Measurements from ENCODE around the gene BIN1. TPM values are rescaled to one million over a fixed set of nuclear protein-coding genes. Genes with fewer than 3 reads are reported as not detected.

BIN1 gene
- total and polyA plus RNA-seq, 2 donors (not counting 1 experiment from before 2014, with no cell fraction given): 90.6 to 92.3 TPM

DNA sequence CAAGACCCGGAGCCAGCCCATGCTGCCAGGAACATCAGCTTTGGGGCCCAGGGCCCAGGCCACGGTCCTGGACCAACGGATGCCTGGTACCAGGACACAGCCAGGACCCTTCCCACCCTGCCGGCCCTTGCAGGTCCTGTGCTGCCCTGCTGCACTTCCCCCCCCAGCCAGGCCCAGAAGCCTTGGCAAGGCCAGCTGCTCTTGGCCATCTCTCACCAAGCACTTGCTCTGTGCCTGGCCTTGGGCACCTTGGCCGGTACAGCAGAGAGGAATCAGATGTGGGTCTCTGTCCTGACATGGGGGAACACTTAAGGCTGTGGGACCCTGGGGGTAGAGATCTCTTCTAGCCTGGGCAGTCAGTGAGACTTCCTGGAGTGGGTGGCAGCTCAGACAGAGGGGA is 28.9 kb downstream of the BIN1 start:
- Histone ChIP-seq H3K4me2 (replicated peaks; ENCODE audit: low read depth, low read length, poor library complexity, severe bottlenecking) (peak overlapping the region; percentile 34), H3K4me3 (ENCODE audit: control extremely low read depth in 1 of 5, extremely low read depth in 1 of 5, insufficient read depth in 1 of 5, low read depth in 2 of 5, low read length in 4 of 5) (no peak overlapping the region), H4K20me1 (ENCODE audit: control insufficient read depth, insufficient read depth, low read length, poor library complexity, severe bottlenecking) (peaks cover 70% of the 10 kb centered on the region), H3K4me1 (ENCODE audit: control insufficient read depth in 2 of 2, insufficient read depth in 2 of 2, low read length in 2 of 2) (peaks cover 46 to 66% of the 10 kb centered on the region in 2 donors), H3K9ac (ENCODE audit: low read length) (no peak overlapping the region), H2AFZ (ENCODE audit: insufficient read depth, low read depth, low read length, poor library complexity, severe bottlenecking) (no peak overlapping the region), H3K27ac (ENCODE audit: low read length in 2 of 2) (peak overlapping the region in 1 of 2 donors; percentile 72), H3K27me3 (replicated peaks in 1 of 4; ENCODE audit: control extremely low read depth in 1 of 4, control insufficient read depth in 3 of 4, insufficient read depth in 4 of 4, low read length in 3 of 4) (no peaks in the 10 kb centered on the region), H3K9me3 (ENCODE audit: control extremely low read depth in 1 of 3, control insufficient read depth in 2 of 3, insufficient read depth in 1 of 3, low read length in 2 of 3) (no peaks in the 10 kb centered on the region), H3K36me3 (replicated peaks in 1 of 2; ENCODE audit: control extremely low read depth in 1 of 2, control insufficient read depth in 1 of 2, extremely low read depth in 1 of 2, insufficient read depth in 2 of 2, low read length in 1 of 2) (peaks cover 0 to 33% of the 10 kb centered on the region in 2 experiments), H3K79me2 (ENCODE audit: control insufficient read depth, insufficient read depth, low read length) (peaks cover 86% of the 10 kb centered on the region)
- intact Hi-C loops (cut with micrococcal nuclease): no loop called here
- 100% methylated on average over 5 of the region's 5 CpGs for WGBS (ENCODE audit: insufficient coverage)
- DNase-seq: no peak
- CTCF ChIA-PET: interaction anchor here (5.5 kb wide), 1 partner anchor 9 kb away, joined by 42 read pairs; no protein-coding TSS in a partner anchor
- H3K27ac Mint-ChIP-seq: peak overlapping the region; percentile 83
- H3K4me3 Mint-ChIP-seq: peak overlapping the region; percentile 37
- no peaks in the 10 kb centered on the region for H3K9me3 Mint-ChIP-seq (ENCODE audit: insufficient read depth)
- no peaks in the 10 kb centered on the region for H3K27me3 Mint-ChIP-seq
- no peak for ATAC-seq (ENCODE audit: low read depth)
- POLR2A ChIA-PET: no interaction called here
- peaks cover 72% of the 10 kb centered on the region for H3K4me1 Mint-ChIP-seq
- TF ChIP-seq, protein P1, sequence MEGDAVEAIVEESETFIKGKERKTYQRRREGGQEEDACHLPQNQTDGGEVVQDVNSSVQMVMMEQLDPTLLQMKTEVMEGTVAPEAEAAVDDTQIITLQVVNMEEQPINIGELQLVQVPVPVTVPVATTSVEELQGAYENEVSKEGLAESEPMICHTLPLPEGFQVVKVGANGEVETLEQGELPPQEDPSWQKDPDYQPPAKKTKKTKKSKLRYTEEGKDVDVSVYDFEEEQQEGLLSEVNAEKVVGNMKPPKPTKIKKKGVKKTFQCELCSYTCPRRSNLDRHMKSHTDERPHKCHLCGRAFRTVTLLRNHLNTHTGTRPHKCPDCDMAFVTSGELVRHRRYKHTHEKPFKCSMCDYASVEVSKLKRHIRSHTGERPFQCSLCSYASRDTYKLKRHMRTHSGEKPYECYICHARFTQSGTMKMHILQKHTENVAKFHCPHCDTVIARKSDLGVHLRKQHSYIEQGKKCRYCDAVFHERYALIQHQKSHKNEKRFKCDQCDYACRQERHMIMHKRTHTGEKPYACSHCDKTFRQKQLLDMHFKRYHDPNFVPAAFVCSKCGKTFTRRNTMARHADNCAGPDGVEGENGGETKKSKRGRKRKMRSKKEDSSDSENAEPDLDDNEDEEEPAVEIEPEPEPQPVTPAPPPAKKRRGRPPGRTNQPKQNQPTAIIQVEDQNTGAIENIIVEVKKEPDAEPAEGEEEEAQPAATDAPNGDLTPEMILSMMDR (IDR thresholded peaks at IDR 0.05): no peak
- no peak for TF ChIP-seq EZH2 (IDR thresholded peaks at IDR 0.05; ENCODE audit: borderline replicate concordance, insufficient read depth, low read depth, low read length, poor library complexity, severe bottlenecking)

DNA sequence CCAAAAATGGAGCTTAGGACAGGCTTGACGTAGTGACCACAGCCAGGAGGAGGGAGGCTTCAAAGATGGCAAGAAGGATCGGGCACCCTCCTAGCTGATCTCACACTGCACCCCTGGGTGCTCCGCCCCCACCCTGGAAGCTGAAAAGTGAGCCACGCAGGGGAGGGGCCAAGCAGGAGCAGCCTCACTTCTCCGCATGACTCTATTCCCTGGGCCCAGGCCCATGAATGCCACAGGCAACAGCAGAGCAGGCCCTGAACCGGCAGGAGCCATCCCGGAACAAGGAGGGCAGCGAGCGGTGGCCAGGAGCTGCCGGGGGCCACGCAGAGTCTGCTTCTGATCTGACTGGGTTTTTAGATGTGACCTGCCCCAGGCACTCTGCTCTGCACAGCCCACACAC is 30.0 kb downstream of the BIN1 start:
- intact Hi-C loops (cut with micrococcal nuclease): no loop called here
- Histone ChIP-seq H3K27ac (ENCODE audit: low read length in 2 of 2) (peak overlapping the region in 1 of 2 donors; percentile 72), H3K79me2 (ENCODE audit: control insufficient read depth, insufficient read depth, low read length) (peaks cover 75% of the 10 kb centered on the region), H3K9me3 (ENCODE audit: control extremely low read depth in 1 of 3, control insufficient read depth in 2 of 3, insufficient read depth in 1 of 3, low read length in 2 of 3) (no peaks in the 10 kb centered on the region), H3K36me3 (replicated peaks in 1 of 2; ENCODE audit: control extremely low read depth in 1 of 2, control insufficient read depth in 1 of 2, extremely low read depth in 1 of 2, insufficient read depth in 2 of 2, low read length in 1 of 2) (peaks cover 0 to 42% of the 10 kb centered on the region in 2 experiments), H2AFZ (ENCODE audit: insufficient read depth, low read depth, low read length, poor library complexity, severe bottlenecking) (no peak overlapping the region), H3K4me1 (ENCODE audit: control insufficient read depth in 2 of 2, insufficient read depth in 2 of 2, low read length in 2 of 2) (peaks cover 36 to 55% of the 10 kb centered on the region in 2 donors), H4K20me1 (ENCODE audit: control insufficient read depth, insufficient read depth, low read length, poor library complexity, severe bottlenecking) (peaks cover 79% of the 10 kb centered on the region), H3K27me3 (replicated peaks in 1 of 4; ENCODE audit: control extremely low read depth in 1 of 4, control insufficient read depth in 3 of 4, insufficient read depth in 4 of 4, low read length in 3 of 4) (no peaks in the 10 kb centered on the region), H3K4me3 (ENCODE audit: control extremely low read depth in 1 of 5, extremely low read depth in 1 of 5, insufficient read depth in 1 of 5, low read depth in 2 of 5, low read length in 4 of 5) (no peak overlapping the region), H3K4me2 (replicated peaks; ENCODE audit: low read depth, low read length, poor library complexity, severe bottlenecking) (no peak overlapping the region), H3K9ac (ENCODE audit: low read length) (no peak overlapping the region)
- POLR2A ChIA-PET: interaction anchor here (0.8 kb wide), 1 partner anchor 89 kb away, joined by 3 read pairs; no protein-coding TSS in a partner anchor
- Mint-ChIP-seq H3K9me3 (ENCODE audit: insufficient read depth) (no peaks in the 10 kb centered on the region), H3K27me3 (no peaks in the 10 kb centered on the region), H3K27ac (peak overlapping the region; percentile 78), H3K4me1 (peaks cover 61% of the 10 kb centered on the region), H3K4me3 (no peak overlapping the region)
- no peak for DNase-seq
- no peak for ATAC-seq (ENCODE audit: low read depth)
- CTCF ChIA-PET: interaction anchor here (1.8 kb wide), 1 partner anchor 9 kb away, joined by 9 read pairs; no protein-coding TSS in a partner anchor
- TF ChIP-seq EZH2 (IDR thresholded peaks at IDR 0.05; ENCODE audit: borderline replicate concordance, insufficient read depth, low read depth, low read length, poor library complexity, severe bottlenecking): no peak
- TF ChIP-seq, protein P1 (IDR thresholded peaks at IDR 0.05): no peak
- 97% methylated on average over 11 of the region's 11 CpGs for WGBS (ENCODE audit: insufficient coverage)
